Ramos (cell line): ENCODE data around the gene PPDPF.
"Not testable (repeated sequence)": the region's sequence is repeated elsewhere in the genome, so short reads cannot be mapped to it uniquely, and the experiment has no call there.

Experiments
- in situ Hi-C: fragments of 300-500 bp; cut with MboI; formaldehyde crosslinking; loops from one replicate; pipeline ENCODE4 v1.14.3; 2022; ENCODE audit warnings: low sequenced_read_pairs; ENCODE audit not compliant: unreplicated experiment

The PPDPF gene

GRCh38 chr20:63520504-63520933 lies at the start of gene PPDPF:
Gene PPDPF (plus strand): TSS chr20:63520765. CDS start chr20:63521309, 544 bp downstream.
- in situ Hi-C loops, result no loop called here

GRCh38 chr20:63471002-63471716 lies 49.4 kb upstream of the PPDPF start:
- in situ Hi-C loops, result no loop called here

GRCh38 chr20:63471717-63471980 lies 48.9 kb upstream of the PPDPF start:
- in situ Hi-C loops, result no loop called here

- in situ Hi-C loops, result no loop called here
Observed at GRCh38 chr20:63471981-63472831, 48.4 kb upstream of the PPDPF start, which contains the start of gene KCNQ2. Gene KCNQ2 (minus strand): TSS chr20:63472655. CDS start chr20:63472463, 192 bp downstream.

GRCh38 chr20:63472862-63473390 lies 47.6 kb upstream of the PPDPF start:
- in situ Hi-C loops, result no loop called here

- in situ Hi-C loops, result no loop called here
Observed at GRCh38 chr20:63473555-63474449, 46.8 kb upstream of the PPDPF start.

- in situ Hi-C loops, result no loop called here
Observed at GRCh38 chr20:63475209-63475608, 45.4 kb upstream of the PPDPF start.

GRCh38 chr20:63477061-63477616 lies 43.4 kb upstream of the PPDPF start:
- in situ Hi-C loops, result no loop called here

- in situ Hi-C loops, result no loop called here
Observed at GRCh38 chr20:63477944-63478343, 42.6 kb upstream of the PPDPF start.

GRCh38 chr20:63478346-63479302 lies 41.9 kb upstream of the PPDPF start:
- in situ Hi-C loops, result no loop called here

GRCh38 chr20:63479695-63480419 lies 40.7 kb upstream of the PPDPF start:
- in situ Hi-C loops, result not testable (repeated sequence)

GRCh38 chr20:63481503-63481902 lies 39.1 kb upstream of the PPDPF start:
- in situ Hi-C loops, result no loop called here

- in situ Hi-C loops, result no loop called here
Observed at GRCh38 chr20:63482021-63482587, 38.5 kb upstream of the PPDPF start.

- in situ Hi-C loops, result no loop called here
Observed at GRCh38 chr20:63483834-63484233, 36.7 kb upstream of the PPDPF start.

GRCh38 chr20:63484236-63484635 lies 36.3 kb upstream of the PPDPF start:
- in situ Hi-C loops, result no loop called here

- in situ Hi-C loops, result no loop called here
Observed at GRCh38 chr20:63484651-63485403, 35.7 kb upstream of the PPDPF start.

GRCh38 chr20:63486300-63486855 lies 34.2 kb upstream of the PPDPF start:
- in situ Hi-C loops, result no loop called here
